ENCODE measurements around the gene NKIRAS1. TPM values are rescaled to one million over a fixed set of nuclear protein-coding genes. Genes with fewer than 3 reads are reported as not detected.

Gene NKIRAS1
- total and polyA plus RNA-seq, 2 experiments from 2014 or later = 9.2 to 9.7 TPM

GRCh38 chr3:23863060-23863459, 53.7 kb downstream of the NKIRAS1 start (continued):
- TF ChIP-seq CTCF (conservative IDR thresholded peaks at IDR 0.05; ENCODE audit: low read depth in 2 of 2) = no peak

DNA sequence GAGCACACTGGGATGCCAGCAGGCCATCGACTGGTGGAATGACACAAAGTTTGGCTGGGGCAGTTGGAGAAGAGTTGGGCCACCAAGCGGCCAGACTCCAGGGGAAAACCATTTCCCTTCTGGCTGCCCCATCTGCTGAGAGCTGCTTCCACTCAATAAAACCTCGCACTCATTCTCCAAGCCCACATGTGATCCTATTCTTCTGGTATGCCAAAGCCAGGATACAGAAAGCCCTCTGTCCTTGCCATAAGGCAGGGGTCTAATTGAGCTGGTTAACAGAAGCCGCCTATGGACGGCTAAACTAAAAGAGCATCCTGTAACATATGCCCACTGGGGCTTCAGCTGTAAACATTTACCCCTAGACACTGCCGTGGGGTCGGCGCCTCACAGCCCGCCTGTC, 55.1 kb downstream of the NKIRAS1 start:
- peaks cover 69% of the 10 kb centered on the region for H3K4me1 Mint-ChIP-seq
- peaks cover 98% of the 10 kb centered on the region for H3K79me2 ChIP-seq (replicated peaks; ENCODE audit: insufficient read depth)
- no peak for ATAC-seq

More for the DNA sequence above, 55.1 kb downstream of the NKIRAS1 start:
- Histone ChIP-seq H3K4me3 (no peak overlapping the region), H3F3A (replicated peaks; ENCODE audit: low read depth) (peaks cover 10% of the 10 kb centered on the region; the same call in 1 of the 2 replicates), H3K27me3 (ENCODE audit: insufficient read depth) (no peaks in the 10 kb centered on the region), H3K4me2 (no peak overlapping the region), H3K9me2 (ENCODE audit: insufficient read depth) (no peaks in the 10 kb centered on the region), H2AFZ (no peak overlapping the region), H3K36me3 (ENCODE audit: insufficient read depth) (no peaks in the 10 kb centered on the region), H4K20me1 (replicated peaks; ENCODE audit: insufficient read depth) (peaks cover 36% of the 10 kb centered on the region), H3K4me1 (ENCODE audit: insufficient read depth) (peaks cover 46% of the 10 kb centered on the region), H3K27ac (ENCODE audit: low read depth) (no peak overlapping the region)
- H3K27me3 Mint-ChIP-seq (ENCODE audit: insufficient read depth, low read depth, poor library complexity) = peaks cover 4% of the 10 kb centered on the region
- no peak overlapping the region for H3K27ac Mint-ChIP-seq
- DNase-seq (ENCODE audit: low spot score) = no peak
- H3K36me3 Mint-ChIP-seq (ENCODE audit: low read depth) = peaks cover 11% of the 10 kb centered on the region; the same call in 1 of the 3 replicates
- no peak for TF ChIP-seq CREB1 (CRISPR knock-in tag; IDR thresholded peaks at IDR 0.05; ENCODE audit: low read depth)
- TF ChIP-seq ETS1 (IDR thresholded peaks at IDR 0.05) = no peak
- TF ChIP-seq ZNF331 (CRISPR knock-in tag; IDR thresholded peaks at IDR 0.05; ENCODE audit: low read depth) = no peak
- TF ChIP-seq, protein P1, sequence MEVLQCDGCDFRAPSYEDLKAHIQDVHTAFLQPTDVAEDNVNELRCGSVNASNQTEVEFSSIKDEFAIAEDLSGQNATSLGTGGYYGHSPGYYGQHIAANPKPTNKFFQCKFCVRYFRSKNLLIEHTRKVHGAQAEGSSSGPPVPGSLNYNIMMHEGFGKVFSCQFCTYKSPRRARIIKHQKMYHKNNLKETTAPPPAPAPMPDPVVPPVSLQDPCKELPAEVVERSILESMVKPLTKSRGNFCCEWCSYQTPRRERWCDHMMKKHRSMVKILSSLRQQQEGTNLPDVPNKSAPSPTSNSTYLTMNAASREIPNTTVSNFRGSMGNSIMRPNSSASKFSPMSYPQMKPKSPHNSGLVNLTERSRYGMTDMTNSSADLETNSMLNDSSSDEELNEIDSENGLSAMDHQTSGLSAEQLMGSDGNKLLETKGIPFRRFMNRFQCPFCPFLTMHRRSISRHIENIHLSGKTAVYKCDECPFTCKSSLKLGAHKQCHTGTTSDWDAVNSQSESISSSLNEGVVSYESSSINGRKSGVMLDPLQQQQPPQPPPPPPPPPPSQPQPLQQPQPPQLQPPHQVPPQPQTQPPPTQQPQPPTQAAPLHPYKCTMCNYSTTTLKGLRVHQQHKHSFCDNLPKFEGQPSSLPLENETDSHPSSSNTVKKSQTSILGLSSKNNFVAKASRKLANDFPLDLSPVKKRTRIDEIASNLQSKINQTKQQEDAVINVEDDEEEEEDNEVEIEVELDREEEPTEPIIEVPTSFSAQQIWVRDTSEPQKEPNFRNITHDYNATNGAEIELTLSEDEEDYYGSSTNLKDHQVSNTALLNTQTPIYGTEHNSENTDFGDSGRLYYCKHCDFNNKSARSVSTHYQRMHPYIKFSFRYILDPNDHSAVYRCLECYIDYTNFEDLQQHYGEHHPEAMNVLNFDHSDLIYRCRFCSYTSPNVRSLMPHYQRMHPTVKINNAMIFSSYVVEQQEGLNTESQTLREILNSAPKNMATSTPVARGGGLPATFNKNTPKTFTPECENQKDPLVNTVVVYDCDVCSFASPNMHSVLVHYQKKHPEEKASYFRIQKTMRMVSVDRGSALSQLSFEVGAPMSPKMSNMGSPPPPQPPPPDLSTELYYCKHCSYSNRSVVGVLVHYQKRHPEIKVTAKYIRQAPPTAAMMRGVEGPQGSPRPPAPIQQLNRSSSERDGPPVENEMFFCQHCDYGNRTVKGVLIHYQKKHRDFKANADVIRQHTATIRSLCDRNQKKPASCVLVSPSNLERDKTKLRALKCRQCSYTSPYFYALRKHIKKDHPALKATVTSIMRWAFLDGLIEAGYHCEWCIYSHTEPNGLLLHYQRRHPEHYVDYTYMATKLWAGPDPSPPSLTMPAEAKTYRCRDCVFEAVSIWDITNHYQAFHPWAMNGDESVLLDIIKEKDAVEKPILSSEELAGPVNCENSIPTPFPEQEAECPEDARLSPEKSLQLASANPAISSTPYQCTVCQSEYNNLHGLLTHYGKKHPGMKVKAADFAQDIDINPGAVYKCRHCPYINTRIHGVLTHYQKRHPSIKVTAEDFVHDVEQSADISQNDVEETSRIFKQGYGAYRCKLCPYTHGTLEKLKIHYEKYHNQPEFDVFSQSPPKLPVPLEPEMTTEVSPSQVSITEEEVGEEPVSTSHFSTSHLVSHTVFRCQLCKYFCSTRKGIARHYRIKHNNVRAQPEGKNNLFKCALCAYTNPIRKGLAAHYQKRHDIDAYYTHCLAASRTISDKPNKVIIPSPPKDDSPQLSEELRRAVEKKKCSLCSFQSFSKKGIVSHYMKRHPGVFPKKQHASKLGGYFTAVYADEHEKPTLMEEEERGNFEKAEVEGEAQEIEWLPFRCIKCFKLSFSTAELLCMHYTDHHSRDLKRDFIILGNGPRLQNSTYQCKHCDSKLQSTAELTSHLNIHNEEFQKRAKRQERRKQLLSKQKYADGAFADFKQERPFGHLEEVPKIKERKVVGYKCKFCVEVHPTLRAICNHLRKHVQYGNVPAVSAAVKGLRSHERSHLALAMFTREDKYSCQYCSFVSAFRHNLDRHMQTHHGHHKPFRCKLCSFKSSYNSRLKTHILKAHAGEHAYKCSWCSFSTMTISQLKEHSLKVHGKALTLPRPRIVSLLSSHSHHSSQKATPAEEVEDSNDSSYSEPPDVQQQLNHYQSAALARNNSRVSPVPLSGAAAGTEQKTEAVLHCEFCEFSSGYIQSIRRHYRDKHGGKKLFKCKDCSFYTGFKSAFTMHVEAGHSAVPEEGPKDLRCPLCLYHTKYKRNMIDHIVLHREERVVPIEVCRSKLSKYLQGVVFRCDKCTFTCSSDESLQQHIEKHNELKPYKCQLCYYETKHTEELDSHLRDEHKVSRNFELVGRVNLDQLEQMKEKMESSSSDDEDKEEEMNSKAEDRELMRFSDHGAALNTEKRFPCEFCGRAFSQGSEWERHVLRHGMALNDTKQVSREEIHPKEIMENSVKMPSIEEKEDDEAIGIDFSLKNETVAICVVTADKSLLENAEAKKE (CRISPR knock-in tag; IDR thresholded peaks at IDR 0.05) = no peak
- no peak for TF ChIP-seq POLR2AphosphoS5 (IDR thresholded peaks at IDR 0.05; ENCODE audit: low read depth)
- no peak for TF ChIP-seq NANOG (IDR thresholded peaks at IDR 0.05; ENCODE audit: borderline replicate concordance)
- TF ChIP-seq REST (IDR thresholded peaks at IDR 0.05; ENCODE audit: unreplicated experiment) = no peak
- TF ChIP-seq EZH2 (IDR thresholded peaks at IDR 0.05; ENCODE audit: low read depth, unreplicated experiment) = no peak
- no peak for TF ChIP-seq ZNF114 (CRISPR knock-in tag; IDR thresholded peaks at IDR 0.05)
- no peak for TF ChIP-seq STAT1 (IDR thresholded peaks at IDR 0.05; ENCODE audit: unreplicated experiment)
- no peak for TF ChIP-seq EZH2phosphoT487 (IDR thresholded peaks at IDR 0.05; ENCODE audit: unreplicated experiment)
- H3K4me3 Mint-ChIP-seq = no peak overlapping the region
- H3K9me3 Mint-ChIP-seq = no peaks in the 10 kb centered on the region

Measured in GM23338 (cell line).